Activated CD8-positive, alpha-beta memory T cell treated with anti-CD3 and anti-CD28 coated beads, Interleukin-2, amount 50 U/mL, for 24 hours (primary cell): ENCODE measurements around the gene RECK.

ENCODE experiments used
- DNase-seq: peaks from one replicate; pipeline ENCODE4 v3.0.0-alpha.2; 2020; ENCODE audit errors: extremely low read depth

The RECK gene

GRCh38 chr9:36140086-36141084, 103.7 kb downstream of the RECK start:
- no peak for DNase-seq

GRCh38 chr9:36141288-36141687, 104.6 kb downstream of the RECK start:
- DNase-seq, result no peak

GRCh38 chr9:36141761-36142160, 105.0 kb downstream of the RECK start:
- DNase-seq, result no peak

- no peak for DNase-seq
Measured at GRCh38 chr9:36142510-36143244, 106.0 kb downstream of the RECK start.

GRCh38 chr9:36143245-36143641, 106.5 kb downstream of the RECK start:
- no peak for DNase-seq

- DNase-seq, result no peak
Measured at GRCh38 chr9:36144309-36145232, 107.9 kb downstream of the RECK start.

- DNase-seq, result no peak
Measured at GRCh38 chr9:36145970-36146369, 109.3 kb downstream of the RECK start.

GRCh38 chr9:36146651-36147050, 109.9 kb downstream of the RECK start:
- DNase-seq, result no peak

- no peak for DNase-seq
Measured at GRCh38 chr9:36147441-36148175, 110.9 kb downstream of the RECK start.

GRCh38 chr9:36148311-36149051, 111.8 kb downstream of the RECK start:
- peak; percentile 33 for DNase-seq

GRCh38 chr9:36149197-36149596, 112.5 kb downstream of the RECK start:
- no peak for DNase-seq

GRCh38 chr9:36150574-36151315, 114.0 kb downstream of the RECK start:
- DNase-seq, result no peak

GRCh38 chr9:36151316-36152210, 114.8 kb downstream of the RECK start:
- DNase-seq, result peak; percentile 84

- no peak for DNase-seq
Measured at GRCh38 chr9:36152741-36153438, 116.2 kb downstream of the RECK start.

- no peak for DNase-seq
Measured at GRCh38 chr9:36153746-36154145, 117.0 kb downstream of the RECK start.

- DNase-seq, result no peak
Measured at GRCh38 chr9:36154331-36154952, 117.7 kb downstream of the RECK start.

GRCh38 chr9:36156116-36156515, 119.4 kb downstream of the RECK start:
- no peak for DNase-seq
